IMR-90 (cell line): ENCODE results near the gene TOR4A. TPM values are rescaled to one million over a fixed set of nuclear protein-coding genes. Genes with fewer than 3 reads are reported as not detected.

Experiments
- ATAC-seq: fragments of 200-7000 bp; cut with Tn5 transposase; 2 replicates; pipeline ENCODE4 v1.9.1; 2020; ENCODE audit warnings: low read depth, mild to moderate bottlenecking, moderate library complexity
- BruUV-seq: library from RNA; stranded (reverse); fragments of 400-500 nt; replicated peaks from 2 replicates; lab custom pipeline; 2021; lab: Mats Ljungman, UMichigan
- CTCF ChIA-PET: fragments of 300-600 bp; formaldehyde crosslinking; extraction: SDS; loops from one replicate; lab custom pipeline; 2021; ENCODE audit warnings: antibody characterized with exemption; lab: Yijun Ruan, JAX
- POLR2A ChIA-PET: fragments of 300-600 bp; sonication (Branson Sonifier 250); formaldehyde crosslinking; loops from one replicate; lab custom pipeline; 2022; ENCODE audit warnings: antibody characterized with exemption; ENCODE audit not compliant: unreplicated experiment; lab: Charles Lee
- DNase-seq: peaks from one replicate; pipeline ENCODE4 v3.0.0; 2013
- H2AFZ ChIP-seq: replicated peaks from 2 replicates; pipeline ENCODE3; 2013; ENCODE audit warnings: low read length, mild to moderate bottlenecking; ENCODE audit not compliant: poor library complexity
- H2AK5ac ChIP-seq: 2 replicates; pipeline ENCODE4 v1.6.1; 2013; ENCODE audit warnings: low read depth, low read length, inconsistent platforms
- H2AK9ac ChIP-seq: replicated peaks from 2 replicates; pipeline ENCODE3; 2013; ENCODE audit warnings: mild to moderate bottlenecking, low read depth, low read length, moderate library complexity; ENCODE audit not compliant: poor library complexity
- H2BK120ac ChIP-seq: 2 replicates; pipeline ENCODE4 v1.6.1; 2013; ENCODE audit warnings: low read depth, low read length, inconsistent platforms
- H2BK15ac ChIP-seq: 3 replicates; pipeline ENCODE4 v1.6.1; 2013; ENCODE audit warnings: low read depth, low read length, inconsistent platforms
- H2BK20ac ChIP-seq: 2 replicates; pipeline ENCODE4 v1.6.1; 2013; ENCODE audit warnings: low read depth, mild to moderate bottlenecking, inconsistent platforms, low read length, moderate library complexity
- H2BK5ac ChIP-seq: 2 replicates; pipeline ENCODE4 v1.6.1; 2013; ENCODE audit warnings: mild to moderate bottlenecking, low read depth, low read length, inconsistent platforms; ENCODE audit not compliant: poor library complexity, severe bottlenecking
- H3K14ac ChIP-seq: replicated peaks from 2 replicates; pipeline ENCODE4 v1.6.1; 2013; ENCODE audit warnings: low read depth, low read length, inconsistent platforms
- H3K18ac ChIP-seq: 2 replicates; pipeline ENCODE4 v1.6.1; 2013; ENCODE audit warnings: low read depth, low read length, control low read depth
- H3K23ac ChIP-seq: 2 replicates; pipeline ENCODE4 v1.6.1; 2013; ENCODE audit warnings: low read depth, low read length, inconsistent platforms
- H3K27ac ChIP-seq: 2 replicates; pipeline ENCODE4 v1.5.1; 2013; ENCODE audit warnings: mild to moderate bottlenecking, control low read depth, low read length; ENCODE audit not compliant: insufficient read depth
- H3K27me3 ChIP-seq: 2 replicates; pipeline ENCODE4 v1.6.1; 2013; ENCODE audit warnings: low read length; ENCODE audit not compliant: control insufficient read depth, insufficient read depth
- H3K36me3 ChIP-seq: 2 replicates; pipeline ENCODE4 v1.6.1; 2013; ENCODE audit warnings: low read length, mixed read lengths; ENCODE audit not compliant: control insufficient read depth, insufficient read depth
- H3K4ac ChIP-seq: 2 replicates; pipeline ENCODE4 v1.6.1; 2013; ENCODE audit warnings: low read depth, low read length, inconsistent platforms
- H3K4me1 ChIP-seq: 2 replicates; pipeline ENCODE4 v1.6.1; 2013; ENCODE audit warnings: low read length, mixed read lengths; ENCODE audit not compliant: control insufficient read depth, insufficient read depth
- H3K4me2 ChIP-seq: 2 replicates; pipeline ENCODE4 v1.6.1; 2013; ENCODE audit warnings: low read depth, mild to moderate bottlenecking, control low read depth, low read length, moderate library complexity
- H3K4me3 ChIP-seq: 2 replicates; pipeline ENCODE4 v1.5.1; 2013; ENCODE audit warnings: low read depth, mild to moderate bottlenecking, control low read depth, low read length, moderate library complexity; ENCODE audit not compliant: insufficient read depth
- H3K56ac ChIP-seq: 2 replicates; pipeline ENCODE4 v1.6.1; 2013; ENCODE audit warnings: low read length, inconsistent platforms; ENCODE audit not compliant: insufficient read depth; ENCODE audit errors: extremely low read depth
- H3K79me1 ChIP-seq, 2 experiments: 2 replicates each; pipeline ENCODE4 v1.6.1; 2013; ENCODE audit warnings: low read length in 2 of 2, inconsistent platforms in 1 of 2, low read depth in 1 of 2
- H3K9ac ChIP-seq: 2 replicates; pipeline ENCODE4 v1.6.1; 2013; ENCODE audit warnings: low read depth, low read length, control low read depth
- H3K9me1 ChIP-seq: 2 replicates; pipeline ENCODE4 v1.6.1; 2013; ENCODE audit warnings: low read length, inconsistent platforms; ENCODE audit not compliant: insufficient read depth
- H3K9me3 ChIP-seq: 2 replicates; pipeline ENCODE4 v1.6.1; 2013; ENCODE audit warnings: low read length; ENCODE audit not compliant: control insufficient read depth, insufficient read depth
- H4K20me1 ChIP-seq: 2 replicates; pipeline ENCODE4 v1.6.1; 2013; ENCODE audit warnings: low read length, inconsistent platforms; ENCODE audit not compliant: insufficient read depth
- H4K5ac ChIP-seq: 2 replicates; pipeline ENCODE4 v1.6.1; 2013; ENCODE audit warnings: mild to moderate bottlenecking, low read depth, low read length, control low read depth
- H4K8ac ChIP-seq, 2 experiments: 2 replicates each; pipeline ENCODE4 v1.6.1; 2013; ENCODE audit warnings: low read depth in 2 of 2, low read length in 2 of 2, control low read depth in 1 of 2, inconsistent platforms in 1 of 2
- H4K91ac ChIP-seq: 2 replicates; pipeline ENCODE4 v1.6.1; 2013; ENCODE audit warnings: low read depth, low read length, inconsistent platforms; ENCODE audit not compliant: insufficient read depth
- BHLHE40 ChIP-seq: fragments of 150-350 bp; IDR thresholded peaks from 2 replicates; pipeline ENCODE4 v1.6.1; 2016; ENCODE audit warnings: mild to moderate bottlenecking, low read depth, low read length
- CEBPB ChIP-seq: IDR thresholded peaks from 2 replicates; pipeline ENCODE4 v1.6.1; 2012; ENCODE audit warnings: low read depth, low read length, improper control_type of control experiment
- CHD1 ChIP-seq: IDR thresholded peaks from 2 replicates; pipeline ENCODE4 v1.6.1; 2012; ENCODE audit warnings: low read depth, low read length, improper control_type of control experiment
- FOS ChIP-seq: fragments of 150-350 bp; IDR thresholded peaks from 2 replicates; pipeline ENCODE4 v1.6.1; 2016; ENCODE audit warnings: low read depth, low read length
- POLR2A ChIP-seq: IDR thresholded peaks from 2 replicates; pipeline ENCODE4 v1.6.1; 2012; ENCODE audit warnings: mild to moderate bottlenecking, low read depth, low read length
- WGBS, 2 experiments: methylation state at CpG; one replicate each; pipeline versions ENCODE4 v1.1.5 to v1.1.7; 2013; ENCODE audit warnings: missing lambda C conversion rate in 2 of 2; ENCODE audit not compliant: insufficient read length in 1 of 2; ENCODE audit errors: extremely low coverage in 2 of 2; 5-methylcytosine and 5-hydroxymethylcytosine counted together
- dilution Hi-C: fragments of 300-500 bp; cut with HindIII; formaldehyde crosslinking; loops from one replicate; pipeline ENCODE4 v1.14.3; 2018; ENCODE audit warnings: low sequenced_read_pairs; ENCODE audit not compliant: unreplicated experiment
- in situ Hi-C: fragments of 300-500 bp; cut with MboI; formaldehyde crosslinking; loops from 3 replicates; pipeline ENCODE4 v1.14.3; 2019; ENCODE audit warnings: low sequenced_read_pairs, inconsistent platforms, mixed read lengths
- intact Hi-C: fragments of 100-400 bp; cut with micrococcal nuclease; formaldehyde crosslinking; loops from 2 replicates; pipeline ENCODE4 v1.10.0; 2022
- polyA plus RNA-seq, 3 experiments: library from polyadenylated mRNA; depleted of rRNA; stranded (reverse); fragments of >200 nt; gene quantifications; 2 replicates each; pipeline ENCODE4 v1.2.3, GENCODE V29; 2012; ENCODE audit warnings: low replicate concordance in 1 of 3
- total RNA-seq: library from RNA; depleted of rRNA; stranded (reverse); fragments of >200 nt; gene quantifications from 2 replicates; pipeline ENCODE4 v1.2.3, GENCODE V29; 2012
- TF ChIP-seq, protein P1 (sequence below): fragments of 150-350 bp; IDR thresholded peaks from 2 replicates; pipeline ENCODE4 v1.6.1; 2017; ENCODE audit warnings: mild to moderate bottlenecking, antibody characterized with exemption, low read length, low read depth
- TF ChIP-seq, protein P2 (sequence below): fragments of 150-350 bp; IDR thresholded peaks from 2 replicates; pipeline ENCODE4 v1.6.1; 2016; ENCODE audit warnings: low read depth, mild to moderate bottlenecking, low read length, moderate library complexity, borderline replicate concordance

The TOR4A gene
- total and polyA plus RNA-seq, 2 of the 4 experiments (the other 2 are of a cell fraction), result 9.7 to 22.9 TPM

DNA sequence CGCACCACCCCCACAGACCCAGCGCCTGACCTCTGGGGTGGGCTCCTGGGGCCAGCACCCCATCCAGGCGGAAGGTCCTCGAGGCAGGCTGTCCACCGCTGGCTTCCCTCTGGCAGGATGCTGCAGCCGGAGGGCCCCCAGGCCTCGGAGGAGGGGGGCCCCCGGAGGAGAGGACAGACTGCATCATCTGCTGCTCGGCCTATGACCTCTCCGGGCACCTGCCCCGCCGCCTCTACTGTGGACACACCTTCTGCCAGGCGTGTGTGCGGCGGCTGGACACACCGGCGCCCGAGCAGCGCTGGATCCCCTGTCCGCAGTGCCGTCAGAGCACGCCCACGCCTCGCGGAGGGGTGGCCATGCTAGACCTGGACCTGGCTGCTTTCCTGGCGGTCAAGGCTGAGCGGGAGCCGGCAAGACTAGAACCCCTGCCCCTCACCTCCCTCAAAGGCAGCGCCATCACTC is 49.0 kb upstream of the TOR4A start:
- H2AK5ac ChIP-seq, result no peak overlapping the region
- no peak overlapping the region for H2AFZ ChIP-seq
- no peak overlapping the region for H3K23ac ChIP-seq
- H3K56ac ChIP-seq, result no peak overlapping the region
- H2BK120ac ChIP-seq, result no peak overlapping the region
- H3K9me1 ChIP-seq, result no peaks in the 10 kb centered on the region
- no peak overlapping the region for H3K9ac ChIP-seq
- no peaks in the 10 kb centered on the region for H3K79me1 ChIP-seq
- no peak for ATAC-seq
- in situ Hi-C loops (loop anchor here (5.0 kb wide), 1 partner anchor 106 kb away; no protein-coding TSS in a partner anchor), dilution Hi-C loops (no loop called here), intact Hi-C loops (no loop called here)
- H2BK5ac ChIP-seq, result no peak overlapping the region
- no peak overlapping the region for H2AK9ac ChIP-seq
- no peak overlapping the region for H3K4me2 ChIP-seq
- BruUV-seq, result no TSS peak
- no peak overlapping the region for H4K5ac ChIP-seq
- no peak overlapping the region for H3K27ac ChIP-seq
- H3K27me3 ChIP-seq, result peaks cover 1% of the 10 kb centered on the region; the same call in 1 of the 2 replicates
- H2BK20ac ChIP-seq, result no peak overlapping the region
- no peak overlapping the region for H4K8ac ChIP-seq
- no peak overlapping the region for H4K91ac ChIP-seq
- no peak overlapping the region for H3K18ac ChIP-seq
- H3K4me3 ChIP-seq, result no peak overlapping the region
- peaks cover 5% of the 10 kb centered on the region; the same call in 1 of the 2 replicates for H3K4me1 ChIP-seq
- no peaks in the 10 kb centered on the region for H3K36me3 ChIP-seq
- DNase-seq, result no peak
- no peaks in the 10 kb centered on the region for H4K20me1 ChIP-seq
- TF ChIP-seq CEBPB (no peak), CHD1 (no peak), FOS (no peak), BHLHE40 (no peak), POLR2A (no peak)
- TF ChIP-seq, protein P1, sequence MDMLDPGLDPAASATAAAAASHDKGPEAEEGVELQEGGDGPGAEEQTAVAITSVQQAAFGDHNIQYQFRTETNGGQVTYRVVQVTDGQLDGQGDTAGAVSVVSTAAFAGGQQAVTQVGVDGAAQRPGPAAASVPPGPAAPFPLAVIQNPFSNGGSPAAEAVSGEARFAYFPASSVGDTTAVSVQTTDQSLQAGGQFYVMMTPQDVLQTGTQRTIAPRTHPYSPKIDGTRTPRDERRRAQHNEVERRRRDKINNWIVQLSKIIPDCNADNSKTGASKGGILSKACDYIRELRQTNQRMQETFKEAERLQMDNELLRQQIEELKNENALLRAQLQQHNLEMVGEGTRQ, result no peak
- TF ChIP-seq, protein P2, sequence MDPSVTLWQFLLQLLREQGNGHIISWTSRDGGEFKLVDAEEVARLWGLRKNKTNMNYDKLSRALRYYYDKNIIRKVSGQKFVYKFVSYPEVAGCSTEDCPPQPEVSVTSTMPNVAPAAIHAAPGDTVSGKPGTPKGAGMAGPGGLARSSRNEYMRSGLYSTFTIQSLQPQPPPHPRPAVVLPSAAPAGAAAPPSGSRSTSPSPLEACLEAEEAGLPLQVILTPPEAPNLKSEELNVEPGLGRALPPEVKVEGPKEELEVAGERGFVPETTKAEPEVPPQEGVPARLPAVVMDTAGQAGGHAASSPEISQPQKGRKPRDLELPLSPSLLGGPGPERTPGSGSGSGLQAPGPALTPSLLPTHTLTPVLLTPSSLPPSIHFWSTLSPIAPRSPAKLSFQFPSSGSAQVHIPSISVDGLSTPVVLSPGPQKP, result no peak
- ChIA-PET POLR2A (no interaction called here), CTCF (no interaction called here)
- H3K4ac ChIP-seq, result no peak overlapping the region
- no peak overlapping the region for H2BK15ac ChIP-seq
- H3K9me3 ChIP-seq, result no peaks in the 10 kb centered on the region
- no peak overlapping the region for H3K14ac ChIP-seq
- 74% methylated on average over 12 of the region's 29 CpGs; no CpG with 5 or more reads in 1 of the 2 experiments for WGBS, 2 experiments
